Measurements from ENCODE around the gene MYO1G. TPM values are rescaled to one million over a fixed set of nuclear protein-coding genes. Genes with fewer than 3 reads are reported as not detected.

Gene MYO1G
- total and polyA plus RNA-seq, 10 of the 15 experiments (the other 5 are each of a cell fraction or from before 2014, with no cell fraction given): 1.8 to 232 (median 134) TPM

DNA sequence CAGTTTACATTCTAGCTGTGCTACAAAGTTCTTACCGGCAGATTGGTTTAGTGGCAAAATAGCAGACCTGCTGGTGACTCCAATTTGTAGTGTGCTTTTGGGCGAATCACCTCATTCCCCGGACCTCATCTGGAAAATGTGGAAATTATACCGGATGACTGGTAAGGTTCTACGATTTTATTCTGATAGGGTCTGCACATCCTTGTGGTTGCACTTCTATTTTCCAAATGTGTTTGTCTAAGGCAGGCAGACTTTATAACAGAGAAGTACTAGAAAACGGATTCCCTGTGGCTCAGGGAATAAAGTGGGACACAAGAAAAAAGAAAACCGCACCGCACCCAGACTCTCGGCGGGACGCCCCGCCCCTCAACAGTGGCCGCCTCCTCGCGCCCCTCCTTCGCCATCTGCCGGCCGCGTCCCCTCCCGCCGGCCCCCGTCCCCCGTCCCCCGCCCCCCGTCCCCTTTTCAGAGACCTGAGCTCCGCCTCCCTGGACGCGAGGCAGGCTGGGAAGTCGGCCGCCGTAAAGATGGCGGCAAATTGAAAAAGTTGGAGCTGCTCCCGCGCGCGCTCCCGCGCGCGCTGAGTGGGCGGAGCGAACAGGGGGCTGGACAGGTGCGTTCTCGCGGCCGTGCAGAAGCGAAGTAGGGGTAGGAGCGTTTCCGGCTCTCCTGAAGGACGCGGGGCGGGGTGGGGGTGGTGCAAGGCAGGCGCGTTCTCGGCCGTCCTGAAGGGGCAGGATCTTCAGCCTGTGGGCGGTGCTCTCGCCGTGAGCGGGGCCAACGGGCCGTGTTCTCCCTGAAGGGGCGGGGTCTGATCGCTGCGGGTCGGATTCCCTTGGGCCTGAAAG lies 20.7 kb upstream of the MYO1G start (continued):
- TF ChIP-seq, protein P1, sequence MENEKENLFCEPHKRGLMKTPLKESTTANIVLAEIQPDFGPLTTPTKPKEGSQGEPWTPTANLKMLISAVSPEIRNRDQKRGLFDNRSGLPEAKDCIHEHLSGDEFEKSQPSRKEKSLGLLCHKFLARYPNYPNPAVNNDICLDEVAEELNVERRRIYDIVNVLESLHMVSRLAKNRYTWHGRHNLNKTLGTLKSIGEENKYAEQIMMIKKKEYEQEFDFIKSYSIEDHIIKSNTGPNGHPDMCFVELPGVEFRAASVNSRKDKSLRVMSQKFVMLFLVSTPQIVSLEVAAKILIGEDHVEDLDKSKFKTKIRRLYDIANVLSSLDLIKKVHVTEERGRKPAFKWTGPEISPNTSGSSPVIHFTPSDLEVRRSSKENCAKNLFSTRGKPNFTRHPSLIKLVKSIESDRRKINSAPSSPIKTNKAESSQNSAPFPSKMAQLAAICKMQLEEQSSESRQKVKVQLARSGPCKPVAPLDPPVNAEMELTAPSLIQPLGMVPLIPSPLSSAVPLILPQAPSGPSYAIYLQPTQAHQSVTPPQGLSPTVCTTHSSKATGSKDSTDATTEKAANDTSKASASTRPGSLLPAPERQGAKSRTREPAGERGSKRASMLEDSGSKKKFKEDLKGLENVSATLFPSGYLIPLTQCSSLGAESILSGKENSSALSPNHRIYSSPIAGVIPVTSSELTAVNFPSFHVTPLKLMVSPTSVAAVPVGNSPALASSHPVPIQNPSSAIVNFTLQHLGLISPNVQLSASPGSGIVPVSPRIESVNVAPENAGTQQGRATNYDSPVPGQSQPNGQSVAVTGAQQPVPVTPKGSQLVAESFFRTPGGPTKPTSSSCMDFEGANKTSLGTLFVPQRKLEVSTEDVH (IDR thresholded peaks at IDR 0.05; ENCODE audit: low read depth, partially characterized antibody): no peak
- TF ChIP-seq MYC (IDR thresholded peaks at IDR 0.05; ENCODE audit: insufficient read depth, insufficient read length, insufficient replicate concordance, low read length, severe bottlenecking) (no peak), HDAC2 (IDR thresholded peaks at IDR 0.05) (no peak), NR2F1 (conservative IDR thresholded peaks at IDR 0.05) (no peak), CHD4 (IDR thresholded peaks at IDR 0.05) (no peak), EED (IDR thresholded peaks at IDR 0.05; ENCODE audit: low read depth) (no peak), EP300 (IDR thresholded peaks at IDR 0.05; ENCODE audit: borderline replicate concordance in 1 of 2, control insufficient read depth in 1 of 2, low read depth in 2 of 2, low read length in 2 of 2) (no peak), CBX3 (IDR thresholded peaks at IDR 0.05; ENCODE audit: borderline replicate concordance, low read depth) (no peak), NR2C1 (IDR thresholded peaks at IDR 0.05) (no peak), TCF3 (IDR thresholded peaks at IDR 0.05; ENCODE audit: borderline replicate concordance, insufficient read depth, low read depth, low read length) (0 out of 2 replicates have a peak, but pooled peaks have one; percentile 28), PAX8 (IDR thresholded peaks at IDR 0.05) (no peak), BHLHE40 (IDR thresholded peaks at IDR 0.05; ENCODE audit: borderline replicate concordance in 1 of 2, low read depth in 2 of 2, low read length in 1 of 2) (peak in 1 of 2 experiments; percentile 4; a peak in 1 of 4 replicates), USF2 (IDR thresholded peaks at IDR 0.05; ENCODE audit: borderline replicate concordance, low read depth, low read length) (no peak)
- TF ChIP-seq, protein P2, sequence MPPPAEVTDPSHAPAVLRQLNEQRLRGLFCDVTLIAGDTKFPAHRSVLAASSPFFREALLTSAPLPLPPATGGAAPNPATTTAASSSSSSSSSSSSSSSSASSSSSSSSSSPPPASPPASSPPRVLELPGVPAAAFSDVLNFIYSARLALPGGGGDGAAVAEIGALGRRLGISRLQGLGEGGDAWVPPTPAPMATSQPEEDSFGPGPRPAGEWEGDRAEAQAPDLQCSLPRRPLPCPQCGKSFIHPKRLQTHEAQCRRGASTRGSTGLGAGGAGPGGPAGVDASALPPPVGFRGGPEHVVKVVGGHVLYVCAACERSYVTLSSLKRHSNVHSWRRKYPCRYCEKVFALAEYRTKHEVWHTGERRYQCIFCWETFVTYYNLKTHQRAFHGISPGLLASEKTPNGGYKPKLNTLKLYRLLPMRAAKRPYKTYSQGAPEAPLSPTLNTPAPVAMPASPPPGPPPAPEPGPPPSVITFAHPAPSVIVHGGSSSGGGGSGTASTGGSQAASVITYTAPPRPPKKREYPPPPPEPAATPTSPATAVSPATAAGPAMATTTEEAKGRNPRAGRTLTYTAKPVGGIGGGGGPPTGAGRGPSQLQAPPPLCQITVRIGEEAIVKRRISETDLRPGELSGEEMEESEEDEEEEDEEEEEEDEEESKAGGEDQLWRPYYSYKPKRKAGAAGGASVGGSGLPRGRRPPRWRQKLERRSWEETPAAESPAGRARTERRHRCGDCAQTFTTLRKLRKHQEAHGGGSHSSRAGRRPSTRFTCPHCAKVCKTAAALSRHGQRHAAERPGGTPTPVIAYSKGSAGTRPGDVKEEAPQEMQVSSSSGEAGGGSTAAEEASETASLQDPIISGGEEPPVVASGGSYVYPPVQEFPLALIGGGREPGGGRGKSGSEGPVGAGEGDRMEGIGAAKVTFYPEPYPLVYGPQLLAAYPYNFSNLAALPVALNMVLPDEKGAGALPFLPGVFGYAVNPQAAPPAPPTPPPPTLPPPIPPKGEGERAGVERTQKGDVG (CRISPR knock-in tag; IDR thresholded peaks at IDR 0.05): no peak
- TF ChIP-seq, protein P3, sequence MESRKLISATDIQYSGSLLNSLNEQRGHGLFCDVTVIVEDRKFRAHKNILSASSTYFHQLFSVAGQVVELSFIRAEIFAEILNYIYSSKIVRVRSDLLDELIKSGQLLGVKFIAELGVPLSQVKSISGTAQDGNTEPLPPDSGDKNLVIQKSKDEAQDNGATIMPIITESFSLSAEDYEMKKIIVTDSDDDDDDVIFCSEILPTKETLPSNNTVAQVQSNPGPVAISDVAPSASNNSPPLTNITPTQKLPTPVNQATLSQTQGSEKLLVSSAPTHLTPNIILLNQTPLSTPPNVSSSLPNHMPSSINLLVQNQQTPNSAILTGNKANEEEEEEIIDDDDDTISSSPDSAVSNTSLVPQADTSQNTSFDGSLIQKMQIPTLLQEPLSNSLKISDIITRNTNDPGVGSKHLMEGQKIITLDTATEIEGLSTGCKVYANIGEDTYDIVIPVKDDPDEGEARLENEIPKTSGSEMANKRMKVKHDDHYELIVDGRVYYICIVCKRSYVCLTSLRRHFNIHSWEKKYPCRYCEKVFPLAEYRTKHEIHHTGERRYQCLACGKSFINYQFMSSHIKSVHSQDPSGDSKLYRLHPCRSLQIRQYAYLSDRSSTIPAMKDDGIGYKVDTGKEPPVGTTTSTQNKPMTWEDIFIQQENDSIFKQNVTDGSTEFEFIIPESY (IDR thresholded peaks at IDR 0.05): no peak
- TF ChIP-seq, protein P4, sequence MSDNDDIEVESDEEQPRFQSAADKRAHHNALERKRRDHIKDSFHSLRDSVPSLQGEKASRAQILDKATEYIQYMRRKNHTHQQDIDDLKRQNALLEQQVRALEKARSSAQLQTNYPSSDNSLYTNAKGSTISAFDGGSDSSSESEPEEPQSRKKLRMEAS (IDR thresholded peaks at IDR 0.05; ENCODE audit: low read depth, low read length): peak; percentile 76

All from GM12878 (cell line).